NCI-H2227 treated with DMSO at 0.1 percent for 48 hours (cell line): ENCODE measurements around the gene GALM.
"Not testable (repeated sequence)": the region's sequence is repeated elsewhere in the genome, so short reads cannot be mapped to it uniquely, and the experiment has no call there.

Source experiments
- DNase-seq: peaks from one replicate; lab custom pipeline; 2025; lab: John Stamatoyannopoulos, UW

GALM gene

DNA sequence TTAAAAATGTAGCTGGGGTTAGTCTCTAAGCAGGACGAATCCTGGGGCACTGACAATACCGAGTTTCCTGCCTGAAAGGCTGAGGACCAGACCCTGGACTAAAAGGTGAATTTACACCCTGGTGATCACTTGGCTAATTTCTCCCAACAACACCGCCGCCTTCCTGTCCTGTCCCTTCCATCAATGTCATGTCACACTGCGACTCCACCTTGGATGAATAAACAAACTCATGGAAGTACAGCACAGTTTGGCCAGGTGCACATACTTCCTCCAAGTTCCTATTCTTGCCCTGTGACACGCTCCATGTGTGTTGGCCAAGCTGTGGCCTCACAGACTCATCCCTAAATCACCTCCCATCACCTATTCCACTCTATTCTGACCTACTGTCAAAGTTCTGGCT is 15.9 kb upstream of the GALM start:
- no peak for DNase-seq

GRCh38 chr2:38650717-38651116 is 15.2 kb upstream of the GALM start:
- no peak for DNase-seq

DNA sequence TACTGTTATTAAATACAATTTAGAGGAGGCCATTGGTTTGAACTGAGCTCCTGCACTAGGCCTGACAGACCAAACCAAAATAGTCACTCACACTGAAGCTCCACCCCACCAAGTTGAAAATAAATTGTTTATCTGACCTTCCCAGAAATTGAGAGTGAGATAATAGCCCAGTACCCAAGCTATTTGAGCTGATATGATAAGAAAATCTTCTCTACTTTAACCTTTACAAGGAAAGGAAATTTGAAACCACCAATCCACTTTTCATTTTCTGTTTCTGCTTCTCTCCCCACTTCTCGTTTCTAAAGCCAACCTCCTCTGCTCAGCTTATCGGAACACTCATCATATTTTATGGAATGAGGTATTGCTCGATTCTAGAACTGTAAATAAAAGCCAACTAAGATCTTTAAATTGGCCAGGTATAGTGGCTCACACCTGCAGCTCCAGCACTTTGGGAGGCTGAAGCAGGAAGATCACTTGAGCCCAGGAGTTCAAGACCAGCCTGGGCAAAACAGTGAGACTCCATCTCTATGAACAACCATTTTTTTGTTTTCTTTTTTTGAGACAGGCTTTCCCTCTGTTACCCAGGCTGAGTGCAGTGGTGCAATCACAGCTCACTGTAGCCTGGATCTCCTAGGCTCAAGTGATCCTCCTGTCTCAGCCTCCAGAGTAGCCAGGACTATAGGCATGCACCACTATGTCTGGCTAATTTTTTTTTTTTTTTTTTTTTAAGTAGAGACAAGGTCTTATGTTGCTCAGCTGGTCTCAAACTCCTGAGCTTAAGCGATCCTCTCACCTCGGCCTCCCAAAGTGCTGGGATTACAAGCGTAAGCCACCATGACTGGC is 13.3 kb upstream of the GALM start:
- no peak for DNase-seq

- DNase-seq: no peak
Observed at GRCh38 chr2:38653380-38653714, 12.6 kb upstream of the GALM start.

GRCh38 chr2:38653715-38654527 is 12.0 kb upstream of the GALM start:
- DNase-seq: no peak

DNA sequence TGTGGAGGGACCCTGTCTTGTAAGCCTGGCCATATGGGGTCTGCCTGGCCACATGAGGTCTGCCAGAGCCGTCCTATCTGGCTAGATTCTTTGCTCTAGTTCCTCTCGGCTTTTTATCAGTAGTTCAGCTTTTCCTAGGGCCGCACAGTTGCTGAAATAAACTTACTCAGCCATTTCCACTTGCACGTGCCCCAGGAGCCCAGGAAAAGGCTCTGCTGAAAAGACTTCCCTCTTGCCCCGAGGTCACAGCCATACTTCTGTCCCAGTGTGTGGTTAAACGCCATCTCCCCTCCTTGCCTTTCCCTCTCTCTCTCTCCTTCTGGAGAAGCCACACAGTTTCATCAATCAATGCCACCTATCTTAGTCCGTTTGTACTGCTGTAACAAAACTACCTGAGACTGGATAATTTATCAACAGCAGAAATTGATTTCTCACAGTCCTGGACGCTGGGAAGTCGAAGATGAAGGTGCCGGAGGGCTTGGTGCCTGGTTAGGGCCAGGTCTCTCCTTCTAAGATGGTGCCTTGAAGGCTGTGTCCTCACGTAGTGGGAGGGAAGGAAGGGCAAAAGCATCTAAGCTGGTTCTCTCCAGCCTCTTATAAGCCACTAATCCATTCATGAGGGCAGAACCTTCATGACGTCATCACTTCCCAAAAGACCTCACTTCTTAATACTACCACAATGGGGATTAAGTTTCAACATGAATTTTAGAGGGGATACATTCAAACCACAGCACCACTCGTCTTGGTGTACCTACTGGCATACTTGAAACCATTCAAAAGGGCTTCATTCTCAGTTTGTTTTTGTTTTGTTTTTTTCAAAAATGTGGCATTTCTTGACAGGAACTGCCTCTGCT is 11.2 kb upstream of the GALM start:
- DNase-seq: no peak

DNA sequence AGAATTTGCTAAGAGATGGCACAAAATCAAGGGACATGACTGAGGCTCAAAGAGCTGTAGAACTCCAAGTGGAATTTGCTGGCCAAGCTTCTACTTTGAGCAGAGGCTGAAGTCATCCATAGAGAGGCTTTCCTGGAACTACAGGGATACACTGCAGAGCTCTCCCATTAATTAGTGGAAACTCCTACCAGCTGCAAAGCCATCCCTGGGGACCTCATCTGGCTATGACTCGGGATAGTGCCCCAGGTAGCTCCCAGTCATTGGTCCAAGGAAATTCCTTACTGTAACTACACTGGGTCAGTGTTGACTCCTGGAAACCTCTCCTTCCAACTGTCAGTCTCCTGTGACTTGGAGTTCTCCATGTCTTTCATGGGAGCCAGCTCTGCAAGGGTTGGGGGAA is 10.5 kb upstream of the GALM start:
- no peak for DNase-seq

DNA sequence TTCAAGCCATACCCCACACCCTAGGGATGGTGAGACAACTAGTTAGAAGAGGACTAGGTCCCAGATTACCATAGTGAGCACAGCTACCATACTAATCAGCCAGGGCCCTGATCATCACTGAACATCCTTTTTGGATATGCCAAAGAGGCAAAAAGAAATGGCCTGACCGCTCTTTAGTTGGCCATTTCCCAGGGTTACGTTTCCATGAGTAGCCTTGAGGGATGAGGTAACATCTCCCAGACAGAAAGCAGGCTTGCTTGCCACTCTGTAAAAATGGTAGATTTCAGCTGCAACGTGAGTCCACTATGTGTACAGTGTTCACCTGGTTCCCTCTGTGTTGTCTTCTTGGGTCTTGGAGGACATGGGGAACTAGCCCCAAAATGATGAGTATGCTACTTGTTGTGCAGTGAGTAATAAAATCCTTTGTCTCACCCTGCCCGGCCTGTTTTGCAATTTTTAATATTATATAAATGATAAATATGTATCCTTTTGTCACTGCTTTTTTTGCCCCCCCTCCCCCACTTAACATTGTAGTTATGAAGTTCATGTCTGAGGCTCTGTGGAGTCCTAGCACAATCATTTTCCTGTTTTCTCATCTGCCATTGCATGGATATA is 8.9 kb upstream of the GALM start:
- DNase-seq: no peak

DNA sequence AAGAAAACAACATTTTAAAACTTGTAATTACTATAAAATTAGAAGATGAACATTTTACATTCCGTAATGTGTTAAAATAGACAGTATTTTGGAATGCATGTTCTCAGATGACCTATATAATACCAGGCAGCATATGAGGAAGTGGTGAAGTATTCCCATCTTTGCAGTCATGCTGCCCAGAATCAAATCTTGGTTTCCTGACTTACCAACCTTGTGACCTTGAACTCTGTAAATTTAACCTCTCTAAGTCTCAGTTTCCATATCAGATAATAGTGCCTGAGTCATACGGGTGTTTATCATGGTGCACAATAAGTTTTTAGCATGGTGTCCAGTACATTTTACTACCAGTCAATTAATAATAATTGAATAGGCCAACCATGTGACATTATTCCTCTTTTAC is 7.3 kb upstream of the GALM start:
- DNase-seq: no peak

DNA sequence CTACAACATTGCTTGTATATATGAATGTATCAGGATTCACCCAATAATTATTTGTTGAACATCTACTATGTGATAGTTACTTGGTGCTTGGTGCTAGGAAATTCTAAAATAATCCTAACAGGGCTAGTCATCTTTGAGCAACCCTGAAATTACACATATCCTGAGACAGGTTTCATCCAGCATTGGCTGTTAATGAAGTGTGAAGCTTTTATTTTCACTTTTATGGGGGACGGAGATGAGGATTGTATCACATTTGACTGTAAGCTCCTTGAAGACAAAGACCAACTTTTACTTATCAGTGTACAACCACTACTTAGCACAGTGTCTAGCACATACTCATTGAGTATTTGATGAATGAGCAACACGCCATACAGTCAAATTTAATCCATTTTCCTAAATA is 6.8 kb upstream of the GALM start:
- DNase-seq: no peak

DNA sequence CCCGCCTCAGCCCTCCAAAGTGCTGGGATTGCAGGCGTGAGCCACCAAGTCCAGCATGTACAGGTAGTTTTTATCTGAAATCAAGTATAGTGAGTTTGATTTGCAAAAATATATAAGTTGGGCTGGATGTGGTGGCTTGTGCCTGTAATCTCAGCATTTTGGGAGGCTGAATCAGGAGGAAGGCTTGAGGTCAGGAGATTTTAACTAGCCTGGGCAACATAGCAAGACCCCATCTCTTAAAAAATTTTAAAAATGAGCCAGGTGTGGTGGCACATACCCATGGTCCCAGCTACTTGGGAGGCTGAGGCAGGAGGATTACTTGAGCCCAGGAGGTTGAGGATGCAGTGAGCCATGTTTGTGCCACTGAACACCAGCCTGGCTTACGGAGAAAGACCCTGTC is 5.6 kb upstream of the GALM start:
- DNase-seq: no peak

DNA sequence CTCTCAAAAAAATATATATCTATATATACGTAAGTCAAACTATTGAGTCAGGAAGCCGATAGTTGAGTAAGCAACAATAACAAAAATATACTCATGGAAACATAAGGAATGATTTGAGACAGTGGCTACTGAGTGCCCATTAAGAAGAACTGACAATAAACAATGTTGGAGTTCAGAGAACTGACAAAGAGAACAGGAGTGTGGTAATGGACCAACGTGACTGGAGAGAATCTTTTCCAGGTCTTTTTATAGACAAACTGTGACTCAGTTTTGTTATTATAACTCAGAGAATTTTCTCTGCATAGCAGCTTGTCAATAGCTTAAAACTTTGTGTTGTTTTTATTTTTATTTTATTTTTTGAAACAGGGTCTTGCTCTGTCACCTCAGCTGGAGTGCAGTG is 4.6 kb upstream of the GALM start:
- no peak for DNase-seq

DNA sequence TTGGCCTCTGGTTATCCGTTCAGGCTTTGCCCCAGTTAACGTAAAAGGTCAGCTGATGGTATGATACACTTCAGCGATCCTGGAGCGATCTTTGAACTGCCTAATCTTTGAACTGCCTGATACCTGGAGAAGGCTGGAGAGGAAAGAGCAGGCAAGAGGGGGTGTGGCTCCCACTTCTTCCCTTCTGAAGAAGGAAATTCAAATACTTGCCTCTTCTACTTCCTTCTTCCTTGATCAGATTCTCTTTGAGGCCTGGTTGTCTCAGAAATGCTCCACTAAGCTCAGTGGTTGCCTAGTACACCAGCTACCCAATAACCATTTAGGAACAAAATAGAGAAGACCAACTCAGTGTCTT is 619 bp downstream of the GALM start:
- DNase-seq: no peak

GRCh38 chr2:38668092-38668491 is 2.2 kb downstream of the GALM start:
- no peak for DNase-seq

DNA sequence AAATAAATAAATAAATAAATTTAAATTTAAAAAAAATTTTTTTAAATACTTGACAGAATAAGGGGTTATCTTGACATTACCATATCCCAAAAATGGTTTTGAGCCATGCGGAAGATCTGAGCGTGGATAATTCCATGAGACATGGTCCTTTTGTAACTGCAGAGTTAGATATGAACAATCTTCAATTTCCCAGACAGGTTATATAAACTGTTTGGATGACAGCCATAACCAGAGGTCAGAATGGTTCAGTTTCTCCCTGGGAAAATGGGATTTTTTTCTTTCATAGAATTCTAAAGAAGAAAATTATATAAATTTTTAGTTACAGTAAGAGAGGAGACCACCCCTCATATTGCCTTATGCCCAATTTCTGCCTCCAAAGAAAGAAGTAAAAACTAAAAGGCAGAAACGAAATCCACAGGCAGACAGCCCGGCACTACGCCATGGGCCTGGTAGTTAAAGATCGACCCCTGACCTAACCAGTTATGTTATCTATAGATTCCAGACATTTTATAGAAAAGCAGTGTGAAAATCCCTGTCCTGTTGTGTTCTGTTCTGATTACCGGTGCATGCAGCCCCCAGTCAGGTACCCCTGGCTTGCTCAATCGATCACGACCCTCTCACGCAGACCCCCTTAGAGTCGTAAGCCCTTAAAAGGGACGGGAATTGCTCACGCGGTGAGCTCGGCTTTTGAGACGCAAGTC is 3.0 kb downstream of the GALM start:
- no peak for DNase-seq

DNA sequence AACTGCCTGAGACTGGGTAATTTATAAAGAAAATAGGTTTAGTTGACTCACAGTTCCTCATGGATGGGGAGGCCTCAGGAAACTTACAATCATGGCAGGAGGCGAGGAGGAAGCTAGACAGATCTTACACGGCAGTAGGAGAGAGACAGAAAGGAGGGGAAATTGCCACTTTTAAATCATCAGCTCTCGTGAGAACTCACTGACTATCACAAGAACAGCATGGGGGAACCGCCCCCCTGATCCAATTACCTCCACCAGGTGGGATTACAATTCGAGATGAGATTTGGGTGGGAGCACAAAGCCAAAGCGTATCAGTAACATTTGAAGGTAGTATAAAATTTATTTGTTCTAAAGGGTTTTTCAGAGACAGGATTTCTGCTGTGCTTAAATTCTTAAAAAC is 5.4 kb downstream of the GALM start:
- DNase-seq: no peak

GRCh38 chr2:38671946-38672345 is 6.0 kb downstream of the GALM start:
- DNase-seq: no peak

- no peak for DNase-seq
Observed at GRCh38 chr2:38672445-38673391, 6.8 kb downstream of the GALM start.

- DNase-seq: no peak
Observed at GRCh38 chr2:38676681-38677080, 10.8 kb downstream of the GALM start.

GRCh38 chr2:38680868-38681267 is 15.0 kb downstream of the GALM start:
- not testable (repeated sequence) for DNase-seq
